Right lobe of liver (tissue), 6 donors: ENCODE data around the gene CASP10. TPM values are rescaled to one million over a fixed set of nuclear protein-coding genes. Genes with fewer than 3 reads are reported as not detected.

ENCODE experiments used
- ATAC-seq, 4 donors: fragments of 200-7000 bp; cut with Tn5 transposase; one replicate each; pipeline ENCODE4 v1.9.1; 2020; ENCODE audit warnings: mild to moderate bottlenecking in 4 of 4, moderate library complexity in 4 of 4
- DNase-seq, 3 donors: peaks; one replicate each; pipeline ENCODE4 v3.0.0-alpha.2; 2020
- H3K27ac ChIP-seq, 3 donors: fragments of 200-600 bp; one replicate each; pipeline ENCODE4 v1.8.0; 2022
- H3K27me3 ChIP-seq, 2 donors: fragments of 200-600 bp; one replicate each; pipeline ENCODE4 v1.8.0; 2022
- H3K36me3 ChIP-seq, 4 donors: fragments of 200-600 bp; sonication (generic) in 1 of 4; one replicate each; pipeline versions ENCODE4 v1.5.1 to v1.8.0; 2017 to 2022; ENCODE audit warnings: control low read depth in 1 of 4
- H3K4me1 ChIP-seq, 4 donors: fragments of 200-600 bp; sonication (generic) in 1 of 4; one replicate each; pipeline versions ENCODE4 v1.5.1 to v1.8.0; 2017 to 2022; ENCODE audit warnings: control low read depth in 1 of 4
- H3K4me3 ChIP-seq, 3 donors: fragments of 200-600 bp; one replicate each; pipeline ENCODE4 v1.8.0; 2022
- H3K9me3 ChIP-seq, 4 donors: fragments of 200-600 bp; sonication (generic) in 1 of 4; one replicate each; pipeline versions ENCODE4 v1.5.1 to v1.8.0; 2017 to 2022; ENCODE audit warnings: control low read depth in 1 of 4
- POLR2A ChIP-seq: fragments of 450-650 bp; IDR thresholded peaks from one replicate; pipeline ENCODE4 v1.6.1; 2017; ENCODE audit warnings: antibody characterized with exemption, mild to moderate bottlenecking
- WGBS: methylation state at CpG from one replicate; pipeline ENCODE4 v1.1.6; 2018; ENCODE audit warnings: low coverage, low lambda C conversion rate; ENCODE audit not compliant: insufficient coverage; ENCODE audit errors: missing lambda C conversion rate; 5-methylcytosine and 5-hydroxymethylcytosine counted together
- intact Hi-C, 2 donors: fragments of 100-400 bp; cut with DNase I; formaldehyde crosslinking; loops; one replicate each; pipeline versions ENCODE4 v1.11.2 to v1.14.1; 2022
- total RNA-seq, 6 experiments: library from RNA; depleted of rRNA in 2 of 6; stranded (reverse); fragments of >200 nt in 2 of 6; fragmentation: NEBNext Ultra II Directional in 3 of 6; extraction: Animal tissue kit (Norgen Biotek cat#: 25700) in 3 of 6; gene quantifications; one replicate each; pipeline versions ENCODE4 v1.1.0 to v1.2.4, GENCODE V29; 2016 to 2023
- TF ChIP-seq, protein P1 (sequence below), 4 donors: fragments of 200-600 bp in 3 of 4; fragments of 450-650 bp in 1 of 4; IDR thresholded peaks; one replicate each; pipeline versions ENCODE4 v1.5.1 to v1.8.0; 2016 to 2022; ENCODE audit warnings: antibody characterized with exemption in 4 of 4, mild to moderate bottlenecking in 2 of 4
- donor health status: DM: no; HTN: yes; CAD: no.
- donor health status: DM: no; HTN: no; CAD: no.
- donor health status: DM: no; HTN: no; CAD: no.
- donor health status: DM: no; HTN: yes; CAD: no.
- donor health status: DM: no; HTN: yes; CAD: no.

The CASP10 gene
- total RNA-seq, 6 experiments from 2014 or later: 4.2 to 9.4 (median 8.4) TPM

DNA sequence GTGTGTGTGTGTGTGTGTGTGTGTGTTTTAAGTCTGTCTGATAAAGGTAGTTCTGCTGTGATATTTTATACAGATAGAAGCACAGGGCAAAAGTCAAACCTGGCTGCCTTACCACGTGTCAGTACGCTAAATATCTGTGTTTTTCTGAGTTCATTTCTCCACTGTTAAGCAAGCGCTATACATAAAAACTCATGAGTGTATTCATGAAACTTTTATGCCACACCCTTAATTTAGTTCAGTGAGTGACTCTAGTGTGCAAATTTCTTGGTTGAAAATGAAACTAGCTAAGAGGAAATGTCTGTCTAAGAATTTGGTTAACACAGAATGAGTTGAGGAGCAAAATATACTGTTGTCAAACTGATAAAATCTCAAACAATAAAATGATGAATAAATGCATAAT lies 11.2 kb downstream of the CASP10 start:
- Histone ChIP-seq H3K4me3 (no peak overlapping the region), H3K27ac (no peak overlapping the region), H3K9me3 (no peaks in the 10 kb centered on the region), H3K36me3 (peaks cover 0 to 21% (median 2%) of the 10 kb centered on the region in 4 donors), H3K4me1 (peaks cover 0 to 23% (median 9%) of the 10 kb centered on the region in 4 donors), H3K27me3 (no peaks in the 10 kb centered on the region)
- DNase-seq (no peak), ATAC-seq (peak; percentile 24 to 50 (median 32))
- WGBS: 14% methylated on average over 3 of the region's 3 CpGs
- intact Hi-C loops: no loop called here
- no peak for TF ChIP-seq POLR2A
- TF ChIP-seq, protein P1, sequence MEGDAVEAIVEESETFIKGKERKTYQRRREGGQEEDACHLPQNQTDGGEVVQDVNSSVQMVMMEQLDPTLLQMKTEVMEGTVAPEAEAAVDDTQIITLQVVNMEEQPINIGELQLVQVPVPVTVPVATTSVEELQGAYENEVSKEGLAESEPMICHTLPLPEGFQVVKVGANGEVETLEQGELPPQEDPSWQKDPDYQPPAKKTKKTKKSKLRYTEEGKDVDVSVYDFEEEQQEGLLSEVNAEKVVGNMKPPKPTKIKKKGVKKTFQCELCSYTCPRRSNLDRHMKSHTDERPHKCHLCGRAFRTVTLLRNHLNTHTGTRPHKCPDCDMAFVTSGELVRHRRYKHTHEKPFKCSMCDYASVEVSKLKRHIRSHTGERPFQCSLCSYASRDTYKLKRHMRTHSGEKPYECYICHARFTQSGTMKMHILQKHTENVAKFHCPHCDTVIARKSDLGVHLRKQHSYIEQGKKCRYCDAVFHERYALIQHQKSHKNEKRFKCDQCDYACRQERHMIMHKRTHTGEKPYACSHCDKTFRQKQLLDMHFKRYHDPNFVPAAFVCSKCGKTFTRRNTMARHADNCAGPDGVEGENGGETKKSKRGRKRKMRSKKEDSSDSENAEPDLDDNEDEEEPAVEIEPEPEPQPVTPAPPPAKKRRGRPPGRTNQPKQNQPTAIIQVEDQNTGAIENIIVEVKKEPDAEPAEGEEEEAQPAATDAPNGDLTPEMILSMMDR (IDR thresholded peaks at IDR 0.05): no peak

DNA sequence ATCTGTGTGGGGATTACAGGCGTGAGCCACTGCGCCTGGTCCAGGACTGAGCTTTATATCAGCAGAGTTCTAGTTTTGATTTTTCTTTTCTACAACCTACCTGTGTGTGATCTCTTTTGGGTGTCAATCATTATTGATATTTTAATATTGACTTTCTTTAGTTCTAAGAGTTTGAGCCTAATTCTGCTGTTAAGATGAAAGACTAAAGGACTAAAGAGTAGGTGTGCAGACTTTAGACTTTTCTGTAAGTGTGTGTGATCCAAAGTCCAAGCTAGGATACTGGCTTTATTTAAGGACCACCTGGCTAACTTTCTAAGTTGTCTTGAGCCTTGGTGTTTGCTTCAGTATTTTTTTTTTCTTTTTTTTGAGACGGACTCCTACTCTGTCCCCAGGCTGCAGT lies 12.4 kb downstream of the CASP10 start:
- ATAC-seq: no peak
- H3K27ac ChIP-seq: no peak overlapping the region

GRCh38 chr2:201196003-201196402 lies 13.1 kb downstream of the CASP10 start:
- H3K27me3 ChIP-seq: no peaks in the 10 kb centered on the region
- TF ChIP-seq, protein P1 (IDR thresholded peaks at IDR 0.05): no peak
- TF ChIP-seq POLR2A: no peak
- no peaks in the 10 kb centered on the region for H3K9me3 ChIP-seq
- peaks cover 0 to 19% (median 7%) of the 10 kb centered on the region in 4 donors for H3K4me1 ChIP-seq
- intact Hi-C loops: no loop called here
- WGBS: 85% methylated on average over 3 of the region's 3 CpGs
- no peak overlapping the region for H3K4me3 ChIP-seq
- no peak overlapping the region for H3K27ac ChIP-seq
- peaks cover 0 to 27% (median 2%) of the 10 kb centered on the region in 4 donors for H3K36me3 ChIP-seq
- ATAC-seq (no peak), DNase-seq (no peak)

More for the DNA sequence above, 12.4 kb downstream of the CASP10 start:
- DNase-seq: no peak
- peaks cover 0 to 23% (median 9%) of the 10 kb centered on the region in 4 donors for H3K4me1 ChIP-seq
- H3K36me3 ChIP-seq: peaks cover 0 to 24% (median 2%) of the 10 kb centered on the region in 4 donors
- no peaks in the 10 kb centered on the region for H3K9me3 ChIP-seq
- WGBS: 59% methylated on average over 2 of the region's 3 CpGs
- H3K27me3 ChIP-seq: no peaks in the 10 kb centered on the region
- TF ChIP-seq POLR2A: no peak
- TF ChIP-seq, protein P1 (IDR thresholded peaks at IDR 0.05): no peak
- intact Hi-C loops: no loop called here
- no peak overlapping the region for H3K4me3 ChIP-seq

DNA sequence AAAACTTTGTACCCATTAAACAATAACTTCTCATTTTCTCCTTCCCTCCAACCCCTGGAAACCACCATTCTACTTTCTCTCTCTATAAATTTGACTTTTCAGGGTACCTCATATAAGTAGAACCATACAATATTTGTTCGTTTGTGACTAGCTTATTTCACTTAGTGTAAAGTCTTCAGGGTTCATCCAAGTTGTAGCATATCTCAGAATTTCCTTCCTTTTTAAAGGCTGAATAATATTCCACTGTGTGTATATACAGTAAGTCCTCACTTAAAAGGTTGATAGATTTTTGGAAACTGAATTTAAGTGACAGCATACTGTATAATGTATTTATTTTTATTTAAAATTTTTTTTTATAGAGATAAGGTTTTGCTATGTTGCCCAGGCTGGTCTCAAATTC lies 13.9 kb downstream of the CASP10 start:
- intact Hi-C loops: no loop called here
- ATAC-seq: no peak
- Histone ChIP-seq H3K4me3 (no peak overlapping the region), H3K9me3 (no peaks in the 10 kb centered on the region), H3K4me1 (peaks cover 0 to 11% (median 3%) of the 10 kb centered on the region in 4 donors), H3K27ac (no peak overlapping the region), H3K27me3 (no peaks in the 10 kb centered on the region), H3K36me3 (peaks cover 0 to 27% (median 2%) of the 10 kb centered on the region in 4 donors)
- DNase-seq: no peak
- TF ChIP-seq, protein P1 (IDR thresholded peaks at IDR 0.05): no peak
- no peak for TF ChIP-seq POLR2A
- 83% methylated on average over 1 of the region's 1 CpG for WGBS

DNA sequence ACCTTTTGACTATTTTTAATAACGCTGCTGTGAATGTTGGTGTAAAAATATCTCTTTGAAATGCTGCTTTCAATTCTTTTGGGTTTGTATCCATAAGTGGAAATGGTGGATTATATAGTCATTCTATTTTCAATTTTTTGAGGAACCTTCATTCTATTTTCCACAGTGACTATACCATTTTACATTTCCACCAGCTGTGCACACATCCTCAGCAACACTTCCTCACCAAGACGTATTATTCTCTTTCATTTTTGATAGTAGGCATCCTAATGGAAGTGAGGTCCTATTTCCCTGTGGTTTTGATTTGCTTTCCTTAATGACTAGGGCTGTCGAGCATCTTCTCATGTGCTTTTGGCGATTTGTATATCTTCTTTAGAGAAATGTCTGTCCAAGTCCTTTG lies 14.8 kb downstream of the CASP10 start:
- Histone ChIP-seq H3K4me3 (no peak overlapping the region), H3K27me3 (no peaks in the 10 kb centered on the region), H3K9me3 (no peaks in the 10 kb centered on the region), H3K4me1 (peaks cover 0 to 3% (median 0%) of the 10 kb centered on the region in 4 donors), H3K36me3 (peaks cover 0 to 27% (median 2%) of the 10 kb centered on the region in 4 donors), H3K27ac (no peak overlapping the region)
- ATAC-seq (no peak), DNase-seq (no peak)
- whole genome bisulfite sequencing: 59% methylated on average over 4 of the region's 4 CpGs
- TF ChIP-seq POLR2A: no peak
- TF ChIP-seq, protein P1 (IDR thresholded peaks at IDR 0.05): no peak
- intact Hi-C loops: no loop called here
